DOHH2 (cell line): Measurements from ENCODE around the gene REL.

Experiments used
- H3F3A ChIP-seq: fragments of 200-600 bp; sonication (generic), shearing (Covaris generic); 2 replicates; pipeline ENCODE4 v1.6.0; 2016; ENCODE audit warnings: antibody characterized with exemption, mild to moderate bottlenecking; ENCODE audit not compliant: control insufficient read depth, insufficient read depth
- H3K27ac ChIP-seq: fragments of 200-600 bp; sonication (generic); 2 replicates; pipeline ENCODE4 v1.5.1; 2014; ENCODE audit warnings: low read depth, mild to moderate bottlenecking, low read length, moderate library complexity
- H3K27me3 ChIP-seq: fragments of 200-600 bp; sonication (generic); 2 replicates; pipeline ENCODE4 v1.6.1; 2014; ENCODE audit warnings: mild to moderate bottlenecking, low read length, mixed read lengths; ENCODE audit not compliant: control insufficient read depth
- H3K36me3 ChIP-seq: fragments of 200-600 bp; sonication (generic); 2 replicates; pipeline ENCODE4 v1.6.1; 2014; ENCODE audit warnings: mild to moderate bottlenecking, low read length, moderate library complexity, mixed read lengths; ENCODE audit not compliant: control insufficient read depth
- H3K4me1 ChIP-seq: fragments of 200-600 bp; sonication (generic); 2 replicates; pipeline ENCODE4 v1.6.1; 2014; ENCODE audit warnings: mild to moderate bottlenecking, low read length, mixed read lengths; ENCODE audit not compliant: control insufficient read depth
- H3K4me2 ChIP-seq: fragments of 200-600 bp; sonication (generic); 2 replicates; pipeline ENCODE4 v1.6.0; 2014; ENCODE audit warnings: mild to moderate bottlenecking, low read length, moderate library complexity
- H3K4me3 ChIP-seq: fragments of 200-600 bp; sonication (generic); 2 replicates; pipeline ENCODE4 v1.5.1; 2014; ENCODE audit warnings: mild to moderate bottlenecking, low read length, mixed read lengths
- H3K79me2 ChIP-seq: fragments of 200-600 bp; sonication (generic); 2 replicates; pipeline ENCODE4 v1.6.1; 2014; ENCODE audit warnings: mild to moderate bottlenecking, low read length, mixed read lengths; ENCODE audit not compliant: control insufficient read depth
- H3K9me2 ChIP-seq: fragments of 200-600 bp; sonication (generic); replicated peaks from 2 replicates; pipeline ENCODE4 v1.6.1; 2014; ENCODE audit warnings: mild to moderate bottlenecking, low read length, mixed read lengths; ENCODE audit not compliant: control insufficient read depth
- H3K9me3 ChIP-seq: fragments of 200-600 bp; sonication (generic); 2 replicates; pipeline ENCODE4 v1.6.1; 2014; ENCODE audit warnings: antibody characterized with exemption, low read length, mixed read lengths; ENCODE audit not compliant: control insufficient read depth, insufficient read depth
- H4K20me1 ChIP-seq: fragments of 200-600 bp; sonication (generic); 2 replicates; pipeline ENCODE4 v1.6.0; 2014; ENCODE audit warnings: low read depth, mild to moderate bottlenecking, antibody characterized with exemption, low read length, moderate library complexity; ENCODE audit not compliant: control insufficient read depth, insufficient read depth
- CTCF ChIP-seq: fragments of 200-600 bp; sonication (generic); IDR thresholded peaks from one replicate; pipeline ENCODE4 v1.5.1; 2014; ENCODE audit warnings: antibody characterized with exemption, mild to moderate bottlenecking, low read depth, low read length; ENCODE audit not compliant: poor library complexity, severe bottlenecking
- EZH2phosphoT487 ChIP-seq: fragments of 200-600 bp; sonication (generic); IDR thresholded peaks from 2 replicates; pipeline ENCODE4 v1.6.1; 2017; ENCODE audit warnings: borderline replicate concordance, mild to moderate bottlenecking, antibody characterized with exemption, low read length, moderate library complexity, mixed read lengths

REL gene

GRCh38 chr2:60843006-60843405 is 38.4 kb upstream of the REL start:
- peak overlapping the region; percentile 74 for H3K4me2 ChIP-seq
- H3K9me3 ChIP-seq, result no peaks in the 10 kb centered on the region
- H3K4me1 ChIP-seq, result peaks cover 86% of the 10 kb centered on the region

GRCh38 chr2:60844105-60844504 is 37.3 kb upstream of the REL start:
- Histone ChIP-seq H3K27me3 (no peaks in the 10 kb centered on the region), H3K79me2 (peaks cover 13% of the 10 kb centered on the region), H3K36me3 (peaks cover 3% of the 10 kb centered on the region; the same call in 1 of the 2 replicates), H4K20me1 (no peaks in the 10 kb centered on the region), H3K4me1 (peaks cover 76% of the 10 kb centered on the region), H3K9me2 (no peaks in the 10 kb centered on the region), H3F3A (peaks cover 40% of the 10 kb centered on the region), H3K4me2 (peak overlapping the region; percentile 74), H3K27ac (peak overlapping the region; percentile 95), H3K9me3 (no peaks in the 10 kb centered on the region), H3K4me3 (peak overlapping the region; percentile 71)
- TF ChIP-seq CTCF (no peak), EZH2phosphoT487 (no peak)

More at GRCh38 chr2:60843006-60843405, 38.4 kb upstream of the REL start:
- TF ChIP-seq EZH2phosphoT487 (no peak), CTCF (peak; percentile 18)
- Histone ChIP-seq H3F3A (peaks cover 45% of the 10 kb centered on the region), H3K79me2 (peaks cover 13% of the 10 kb centered on the region), H3K36me3 (peaks cover 3% of the 10 kb centered on the region; the same call in 1 of the 2 replicates), H4K20me1 (no peaks in the 10 kb centered on the region), H3K27ac (peak overlapping the region; percentile 95), H3K27me3 (no peaks in the 10 kb centered on the region), H3K4me3 (peak overlapping the region; percentile 71), H3K9me2 (no peaks in the 10 kb centered on the region)

- TF ChIP-seq CTCF (no peak), EZH2phosphoT487 (no peak)
- Histone ChIP-seq H3K9me3 (no peaks in the 10 kb centered on the region), H4K20me1 (no peaks in the 10 kb centered on the region), H3K4me3 (no peak overlapping the region), H3K36me3 (no peaks in the 10 kb centered on the region), H3K4me2 (no peak overlapping the region), H3F3A (peaks cover 10% of the 10 kb centered on the region), H3K27me3 (no peaks in the 10 kb centered on the region), H3K9me2 (no peaks in the 10 kb centered on the region), H3K79me2 (peaks cover 6% of the 10 kb centered on the region), H3K4me1 (peaks cover 56% of the 10 kb centered on the region), H3K27ac (no peak overlapping the region)
Measured at GRCh38 chr2:60847854-60848253, 33.5 kb upstream of the REL start.

GRCh38 chr2:60849187-60849586 is 32.2 kb upstream of the REL start:
- Histone ChIP-seq H3K9me3 (no peaks in the 10 kb centered on the region), H3K36me3 (no peaks in the 10 kb centered on the region), H3F3A (no peaks in the 10 kb centered on the region), H3K4me1 (peaks cover 51% of the 10 kb centered on the region), H3K79me2 (no peaks in the 10 kb centered on the region; the same call in 1 of the 2 replicates), H3K4me3 (no peak overlapping the region), H3K27ac (no peak overlapping the region), H3K9me2 (no peaks in the 10 kb centered on the region), H3K27me3 (no peaks in the 10 kb centered on the region), H3K4me2 (no peak overlapping the region), H4K20me1 (no peaks in the 10 kb centered on the region)
- TF ChIP-seq EZH2phosphoT487, result no peak
- no peak for TF ChIP-seq CTCF
